ENCODE results near the gene SPNS2. TPM values are rescaled to one million over a fixed set of nuclear protein-coding genes. Genes with fewer than 3 reads are reported as not detected.

The SPNS2 gene
- total RNA-seq, 1 experiment from 2014 or later = 0.11 TPM

DNA sequence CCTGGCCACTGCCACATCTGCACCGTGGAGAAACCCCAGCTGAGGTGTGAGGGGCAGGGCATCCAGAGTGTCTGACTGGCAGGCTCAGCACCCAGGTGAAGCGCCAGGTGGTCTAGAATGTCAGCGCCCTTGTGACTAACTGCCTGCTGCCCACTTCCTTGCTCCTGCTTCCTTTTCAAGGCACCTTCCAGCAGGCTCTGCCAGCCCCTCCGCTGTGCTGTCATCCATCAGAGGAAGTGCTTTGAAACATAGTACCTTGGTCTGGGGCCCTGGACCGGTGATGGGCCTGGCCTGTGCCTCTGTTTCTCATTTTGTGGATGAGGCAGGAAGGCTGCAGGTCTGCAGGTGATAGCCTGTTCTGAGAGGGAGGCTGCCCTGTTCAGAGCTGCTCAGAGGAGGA lies 5.5 kb downstream of the SPNS2 start:
- Histone ChIP-seq H3K4me3 (no peak overlapping the region), H3K9me3 (replicated peaks) (no peaks in the 10 kb centered on the region), H3K36me3 (no peaks in the 10 kb centered on the region), H3K27me3 (replicated peaks) (peaks cover 23% of the 10 kb centered on the region), H3K4me1 (replicated peaks) (peaks cover 5% of the 10 kb centered on the region; the same call in 1 of the 2 replicates), H3K27ac (no peak overlapping the region)
- no peak for DNase-seq (ENCODE audit: low read depth in 1 of 2, low spot score in 2 of 2)

DNA sequence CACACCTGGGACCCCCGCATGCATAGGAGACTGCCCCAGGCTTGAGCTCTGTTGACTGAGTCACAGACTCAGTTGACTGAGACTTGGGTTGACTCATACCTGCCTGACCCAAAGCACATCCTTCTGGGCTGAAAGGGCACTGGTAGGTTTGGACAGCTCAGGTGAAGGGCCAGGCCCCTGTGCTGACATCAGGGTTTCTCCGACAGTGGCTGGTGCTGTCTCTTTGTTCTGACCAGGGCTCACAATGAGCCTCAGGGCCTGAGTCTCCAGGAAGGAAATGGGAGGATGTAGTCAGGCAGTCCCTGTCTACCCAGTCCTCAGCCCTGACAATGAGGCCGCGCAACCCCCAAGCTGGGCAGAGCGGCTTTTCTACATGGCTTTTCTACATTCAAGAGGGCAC lies 6.5 kb downstream of the SPNS2 start:
- Histone ChIP-seq H3K27ac (no peak overlapping the region), H3K36me3 (no peaks in the 10 kb centered on the region), H3K9me3 (replicated peaks) (no peaks in the 10 kb centered on the region), H3K27me3 (replicated peaks) (peaks cover 13% of the 10 kb centered on the region), H3K4me3 (no peak overlapping the region), H3K4me1 (replicated peaks) (no peaks in the 10 kb centered on the region)
- DNase-seq (ENCODE audit: low read depth in 1 of 2, low spot score in 2 of 2) = no peak

DNA sequence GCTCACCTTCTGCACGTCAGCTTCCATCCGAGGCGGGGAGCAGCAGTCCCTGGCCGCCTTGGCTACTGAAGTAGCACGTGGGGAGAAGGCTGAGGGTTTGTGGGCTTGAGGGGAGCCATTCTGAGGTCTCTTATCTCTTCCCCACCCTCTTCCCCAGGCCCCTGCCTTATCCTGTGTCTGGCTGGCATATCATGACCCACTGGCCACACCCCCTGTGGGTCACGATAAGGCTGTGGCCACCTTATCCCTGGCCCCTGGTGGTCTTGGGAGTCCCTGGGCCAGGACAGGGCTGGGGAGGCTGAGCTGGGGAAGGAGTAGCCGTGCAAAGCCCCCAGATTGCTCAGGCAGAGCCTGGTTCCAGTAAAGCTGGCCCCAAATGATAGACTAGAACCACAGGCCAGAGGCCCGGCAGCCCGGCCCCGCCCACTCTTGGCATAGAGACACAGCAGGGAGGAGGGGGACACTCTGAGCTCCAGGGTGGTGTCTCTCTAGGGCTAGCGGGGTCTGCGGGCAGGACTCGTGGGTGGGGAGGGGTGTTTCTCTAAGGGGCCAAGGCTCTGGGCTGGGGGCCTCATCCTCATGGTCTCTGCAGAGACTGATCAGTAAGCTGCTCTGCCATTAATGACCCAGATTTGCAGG lies 7.6 kb downstream of the SPNS2 start:
- Histone ChIP-seq H3K36me3 (no peaks in the 10 kb centered on the region), H3K27ac (no peak overlapping the region), H3K9me3 (replicated peaks) (no peaks in the 10 kb centered on the region), H3K4me1 (replicated peaks) (no peaks in the 10 kb centered on the region), H3K27me3 (replicated peaks) (peaks cover 3% of the 10 kb centered on the region), H3K4me3 (no peak overlapping the region)
- no peak for DNase-seq (ENCODE audit: low read depth in 1 of 2, low spot score in 2 of 2)

DNA sequence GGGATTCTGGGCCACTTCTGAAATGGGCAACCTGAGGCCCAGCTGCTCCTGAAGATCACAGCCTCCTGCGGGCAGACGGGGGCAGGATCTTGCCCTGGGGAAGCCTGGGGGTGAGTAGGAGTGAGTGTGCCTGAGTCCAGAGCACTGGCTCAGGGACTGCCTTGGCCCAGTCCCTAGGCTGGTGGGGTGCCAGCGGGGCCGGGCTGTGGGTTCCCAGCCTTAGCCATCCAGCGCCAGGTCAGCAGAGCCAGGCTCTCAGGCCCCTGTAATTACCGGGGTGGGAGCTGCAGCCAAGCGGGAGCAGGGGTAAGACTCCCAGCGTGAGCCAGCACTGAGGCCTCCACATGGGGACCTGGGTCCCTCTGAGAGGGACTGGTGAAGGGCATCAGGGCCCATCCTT lies 8.2 kb downstream of the SPNS2 start:
- no peak overlapping the region for H3K27ac ChIP-seq
- H3K4me1 ChIP-seq (replicated peaks) = no peaks in the 10 kb centered on the region
- no peak for DNase-seq (ENCODE audit: low read depth in 1 of 2, low spot score in 2 of 2)
- H3K4me3 ChIP-seq = no peak overlapping the region
- peaks cover 2% of the 10 kb centered on the region for H3K27me3 ChIP-seq (replicated peaks)
- H3K9me3 ChIP-seq (replicated peaks) = no peaks in the 10 kb centered on the region
- no peaks in the 10 kb centered on the region for H3K36me3 ChIP-seq

DNA sequence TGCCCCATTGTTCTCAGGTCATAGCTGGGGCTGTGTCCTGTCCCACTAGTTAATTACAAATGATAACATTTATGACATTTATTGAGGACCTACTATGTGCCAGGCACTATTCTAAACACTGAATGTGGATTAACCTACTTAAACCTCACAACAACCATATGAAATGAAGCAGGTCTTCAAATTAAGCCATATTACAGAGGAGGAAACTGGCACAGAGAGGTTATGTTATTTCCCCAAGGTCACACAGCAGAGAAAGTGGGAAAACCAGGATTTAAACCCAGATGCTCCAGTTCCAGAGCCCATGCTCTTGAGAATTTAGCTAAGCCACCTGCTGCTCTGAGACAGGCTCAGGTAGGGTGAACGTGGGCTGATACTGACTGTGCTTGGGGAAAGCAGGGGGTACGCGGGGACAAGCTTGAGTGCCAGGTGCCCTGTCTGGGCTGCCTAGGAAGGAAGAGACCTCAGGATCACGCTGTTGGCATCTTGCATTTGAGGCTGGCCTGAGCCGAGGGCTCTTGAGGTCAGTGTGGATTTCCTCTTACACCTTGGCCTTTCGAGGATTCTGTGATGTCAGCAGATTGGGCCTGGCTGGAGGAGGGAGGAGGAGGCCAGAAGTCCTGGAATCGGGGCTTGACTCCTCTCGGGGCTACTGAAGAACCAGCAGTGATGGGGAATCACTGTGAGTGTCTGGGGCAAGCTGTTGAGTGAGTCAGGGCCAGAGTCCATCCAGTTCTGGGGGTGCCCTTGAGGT lies 8.9 kb downstream of the SPNS2 start:
- no peak overlapping the region for H3K4me3 ChIP-seq
- H3K4me1 ChIP-seq (replicated peaks) = no peaks in the 10 kb centered on the region
- no peaks in the 10 kb centered on the region for H3K9me3 ChIP-seq (replicated peaks)
- DNase-seq (ENCODE audit: low read depth in 1 of 2, low spot score in 2 of 2) = no peak
- no peaks in the 10 kb centered on the region for H3K36me3 ChIP-seq
- H3K27me3 ChIP-seq (replicated peaks) = peaks cover 7% of the 10 kb centered on the region; the same call in 1 of the 2 replicates
- no peak overlapping the region for H3K27ac ChIP-seq

DNA sequence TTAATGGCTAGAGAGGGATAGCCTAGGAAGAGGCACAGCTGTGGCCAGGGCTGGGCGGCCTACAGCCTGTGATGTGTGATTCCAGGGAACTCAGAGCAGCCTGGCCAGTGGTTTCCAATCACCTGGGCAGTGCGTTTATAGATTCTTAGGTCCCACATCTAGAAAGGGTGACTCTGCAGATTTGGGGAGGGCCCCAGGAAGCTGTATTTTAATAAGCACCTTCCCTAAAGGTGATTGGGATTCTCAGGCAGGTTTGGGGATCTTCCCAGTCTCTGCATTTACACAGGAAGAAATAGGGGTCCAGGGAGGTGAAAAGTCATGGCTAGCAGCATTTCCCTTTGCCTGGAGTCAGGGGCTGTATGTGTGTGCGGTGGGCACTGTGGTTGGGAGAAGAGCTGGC lies 9.5 kb downstream of the SPNS2 start:
- no peak for DNase-seq (ENCODE audit: low read depth in 1 of 2, low spot score in 2 of 2)
- Histone ChIP-seq H3K27me3 (replicated peaks) (peaks cover 7% of the 10 kb centered on the region; the same call in 1 of the 2 replicates), H3K9me3 (replicated peaks) (no peaks in the 10 kb centered on the region), H3K27ac (no peak overlapping the region), H3K4me3 (no peak overlapping the region), H3K36me3 (no peaks in the 10 kb centered on the region), H3K4me1 (replicated peaks) (no peaks in the 10 kb centered on the region)

DNA sequence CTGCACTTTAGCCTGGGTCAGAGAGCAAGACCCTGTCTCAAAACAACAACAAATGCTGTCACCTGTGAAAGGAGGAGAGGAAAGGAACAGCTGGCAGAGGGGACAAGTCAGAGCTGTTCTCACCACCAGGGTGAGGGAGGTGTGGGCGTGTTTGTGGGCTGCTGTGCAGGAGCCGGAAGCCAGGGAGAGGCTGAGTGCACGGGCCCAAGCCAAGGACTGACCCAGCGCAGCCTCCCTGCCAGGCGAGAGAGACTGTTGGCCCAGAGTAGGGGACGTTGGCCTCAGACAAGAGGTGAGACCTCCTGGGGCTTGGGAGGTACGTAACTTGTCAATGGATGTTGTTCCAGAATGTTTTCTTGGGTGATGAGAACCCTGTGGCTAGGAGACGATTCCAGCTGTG lies 10.7 kb downstream of the SPNS2 start:
- Histone ChIP-seq H3K27ac (no peak overlapping the region), H3K36me3 (no peaks in the 10 kb centered on the region), H3K9me3 (replicated peaks) (no peaks in the 10 kb centered on the region), H3K4me1 (replicated peaks) (no peaks in the 10 kb centered on the region), H3K27me3 (replicated peaks) (peaks cover 7% of the 10 kb centered on the region; the same call in 1 of the 2 replicates), H3K4me3 (no peak overlapping the region)
- DNase-seq (ENCODE audit: low read depth in 1 of 2, low spot score in 2 of 2) = no peak

DNA sequence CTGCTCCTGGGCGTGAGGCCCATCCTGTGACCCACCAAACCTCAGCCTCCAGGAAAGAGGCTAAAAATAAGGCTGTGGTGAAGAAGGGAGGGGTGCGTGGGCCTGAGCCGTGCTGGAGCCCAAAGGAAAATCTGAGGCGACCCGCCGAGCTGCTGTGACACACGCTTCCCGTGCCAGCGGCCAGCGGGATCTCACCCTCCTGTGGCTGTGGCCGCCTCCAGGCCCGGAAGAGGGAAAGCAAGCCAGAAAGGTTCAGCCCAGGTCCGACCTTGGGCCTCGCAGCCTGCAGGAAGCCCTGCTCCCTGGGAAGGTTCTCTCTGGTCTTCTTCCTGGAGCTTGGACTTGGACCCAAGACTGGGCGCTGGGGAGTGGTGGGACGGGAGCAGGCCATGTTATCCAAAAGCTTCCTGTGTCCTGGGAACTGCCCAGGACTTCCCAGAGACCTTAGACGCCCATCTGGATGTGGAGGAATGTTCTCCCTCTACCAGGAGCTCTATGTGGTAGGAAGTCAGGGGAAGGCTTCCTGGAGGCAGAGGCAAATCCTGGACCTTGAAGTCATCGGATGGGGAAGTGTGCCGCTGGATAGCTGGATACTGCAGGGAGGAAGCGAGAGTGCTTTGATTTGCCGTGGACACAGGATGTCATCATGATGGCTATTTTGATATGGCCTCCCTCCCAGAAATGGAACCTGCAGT lies 11.4 kb downstream of the SPNS2 start:
- H3K27ac ChIP-seq = no peak overlapping the region
- H3K9me3 ChIP-seq (replicated peaks) = no peaks in the 10 kb centered on the region
- DNase-seq (ENCODE audit: low read depth in 1 of 2, low spot score in 2 of 2) = no peak
- H3K4me3 ChIP-seq = no peak overlapping the region
- H3K36me3 ChIP-seq = no peaks in the 10 kb centered on the region
- H3K4me1 ChIP-seq (replicated peaks) = no peaks in the 10 kb centered on the region
- H3K27me3 ChIP-seq (replicated peaks) = peaks cover 7% of the 10 kb centered on the region; the same call in 1 of the 2 replicates

DNA sequence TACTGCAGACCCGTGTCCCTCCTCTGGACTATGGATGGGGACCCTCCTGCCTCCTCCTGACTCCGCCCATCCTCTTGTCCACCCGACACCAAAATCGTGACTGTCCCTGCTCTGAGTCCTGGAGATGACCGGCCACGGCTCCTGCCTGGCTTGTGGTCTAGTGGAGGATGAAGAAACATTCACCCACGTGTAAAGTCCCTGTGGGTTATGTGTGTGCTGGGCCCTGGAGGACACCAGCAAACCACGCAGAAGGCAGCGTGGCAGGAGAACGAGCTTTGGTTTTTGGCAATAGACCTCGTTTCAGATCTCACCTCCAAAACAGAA lies 11.9 kb downstream of the SPNS2 start:
- no peak overlapping the region for H3K27ac ChIP-seq
- no peaks in the 10 kb centered on the region for H3K4me1 ChIP-seq (replicated peaks)
- H3K4me3 ChIP-seq = no peak overlapping the region
- no peaks in the 10 kb centered on the region for H3K36me3 ChIP-seq
- DNase-seq (ENCODE audit: low read depth in 1 of 2, low spot score in 2 of 2) = no peak
- no peaks in the 10 kb centered on the region for H3K9me3 ChIP-seq (replicated peaks)
- peaks cover 7% of the 10 kb centered on the region; the same call in 1 of the 2 replicates for H3K27me3 ChIP-seq (replicated peaks)

DNA sequence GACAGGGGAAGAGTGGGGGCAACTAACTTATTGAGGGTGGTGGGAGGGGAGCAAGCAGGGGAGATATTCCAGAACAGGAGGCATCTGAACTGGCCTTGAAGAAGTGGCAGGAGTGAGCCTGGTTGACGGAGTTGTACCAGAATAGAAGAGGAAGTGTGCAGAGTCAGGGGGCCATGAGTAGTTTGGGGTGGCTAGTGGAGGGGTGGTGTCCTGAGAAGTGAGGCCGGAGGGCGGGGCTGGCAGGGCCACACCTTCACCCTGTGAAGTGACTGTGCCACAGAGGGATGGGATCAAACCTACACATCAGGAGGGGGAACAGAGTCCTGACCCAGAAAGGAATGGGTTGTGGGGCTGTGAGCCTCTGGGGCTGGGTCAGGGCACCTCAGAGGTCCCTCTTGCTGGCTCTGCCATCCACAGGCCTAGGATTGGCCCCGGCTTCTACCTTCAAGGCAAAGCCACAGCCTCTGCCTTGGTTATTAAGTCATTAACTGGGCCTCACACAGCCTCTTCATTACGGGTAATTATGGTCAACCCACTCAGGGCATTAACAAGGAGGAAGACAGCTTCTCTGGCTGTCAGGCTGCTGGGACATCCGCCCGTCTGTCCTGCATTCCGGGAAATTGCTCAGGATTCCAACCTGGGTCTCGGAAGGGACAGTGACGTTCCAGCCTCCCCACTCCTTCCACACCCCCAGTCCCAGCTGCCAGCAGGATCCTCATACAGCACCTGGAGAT lies 12.7 kb downstream of the SPNS2 start:
- Histone ChIP-seq H3K4me3 (no peak overlapping the region), H3K36me3 (no peaks in the 10 kb centered on the region), H3K4me1 (replicated peaks) (no peaks in the 10 kb centered on the region), H3K27ac (no peak overlapping the region), H3K9me3 (replicated peaks) (no peaks in the 10 kb centered on the region), H3K27me3 (replicated peaks) (peaks cover 7% of the 10 kb centered on the region; the same call in 1 of the 2 replicates)
- no peak for DNase-seq (ENCODE audit: low read depth in 1 of 2, low spot score in 2 of 2)

DNA sequence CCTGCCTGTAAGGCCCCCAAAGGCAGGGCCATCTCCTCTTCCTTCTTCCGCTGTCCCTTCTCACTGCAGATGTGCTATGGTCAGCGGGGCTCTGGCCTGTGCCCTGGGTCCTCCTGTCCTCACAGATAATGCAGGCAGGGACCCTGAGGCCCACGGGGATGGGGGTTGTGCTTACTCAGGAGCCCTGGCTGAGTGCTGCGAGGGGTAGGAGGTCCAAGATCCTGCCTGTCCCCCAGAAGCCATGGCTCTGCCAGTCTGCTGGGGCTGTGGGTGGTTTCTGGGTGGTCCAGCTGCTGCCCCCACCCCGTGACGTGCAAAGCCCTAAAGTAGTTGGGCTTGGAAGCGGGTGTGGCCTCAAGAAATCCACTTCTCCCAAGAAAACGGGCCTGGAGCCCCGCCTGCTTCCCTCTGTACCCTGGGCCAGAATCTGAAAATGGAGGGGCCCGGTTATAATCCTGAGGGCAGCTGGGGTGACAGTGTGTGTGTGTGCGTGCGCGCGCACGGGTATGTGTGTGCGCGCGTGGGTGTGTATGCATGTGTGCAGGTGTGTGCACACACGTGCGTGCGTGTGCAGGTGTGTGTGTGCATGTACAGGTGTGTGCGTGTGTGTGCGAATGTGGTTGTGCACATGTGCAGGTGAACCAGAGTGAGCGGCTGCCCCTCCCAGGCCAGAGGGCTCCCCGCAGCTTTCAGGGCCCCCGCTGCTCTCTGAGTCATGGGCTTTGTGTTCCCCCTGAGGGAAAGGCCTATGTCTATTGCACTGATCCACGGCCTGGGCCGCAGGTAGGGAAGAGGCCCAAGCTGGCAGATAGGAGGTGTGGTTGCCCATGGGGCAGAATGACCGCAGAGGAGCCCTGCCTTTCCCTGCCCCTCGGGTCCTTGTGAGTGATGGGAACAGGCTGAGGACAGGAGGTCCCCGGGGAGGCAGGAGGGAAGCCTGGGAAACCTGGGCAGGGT lies 13.8 kb downstream of the SPNS2 start:
- no peaks in the 10 kb centered on the region for H3K36me3 ChIP-seq
- no peaks in the 10 kb centered on the region for H3K9me3 ChIP-seq (replicated peaks)
- H3K4me1 ChIP-seq (replicated peaks) = no peaks in the 10 kb centered on the region

DNA sequence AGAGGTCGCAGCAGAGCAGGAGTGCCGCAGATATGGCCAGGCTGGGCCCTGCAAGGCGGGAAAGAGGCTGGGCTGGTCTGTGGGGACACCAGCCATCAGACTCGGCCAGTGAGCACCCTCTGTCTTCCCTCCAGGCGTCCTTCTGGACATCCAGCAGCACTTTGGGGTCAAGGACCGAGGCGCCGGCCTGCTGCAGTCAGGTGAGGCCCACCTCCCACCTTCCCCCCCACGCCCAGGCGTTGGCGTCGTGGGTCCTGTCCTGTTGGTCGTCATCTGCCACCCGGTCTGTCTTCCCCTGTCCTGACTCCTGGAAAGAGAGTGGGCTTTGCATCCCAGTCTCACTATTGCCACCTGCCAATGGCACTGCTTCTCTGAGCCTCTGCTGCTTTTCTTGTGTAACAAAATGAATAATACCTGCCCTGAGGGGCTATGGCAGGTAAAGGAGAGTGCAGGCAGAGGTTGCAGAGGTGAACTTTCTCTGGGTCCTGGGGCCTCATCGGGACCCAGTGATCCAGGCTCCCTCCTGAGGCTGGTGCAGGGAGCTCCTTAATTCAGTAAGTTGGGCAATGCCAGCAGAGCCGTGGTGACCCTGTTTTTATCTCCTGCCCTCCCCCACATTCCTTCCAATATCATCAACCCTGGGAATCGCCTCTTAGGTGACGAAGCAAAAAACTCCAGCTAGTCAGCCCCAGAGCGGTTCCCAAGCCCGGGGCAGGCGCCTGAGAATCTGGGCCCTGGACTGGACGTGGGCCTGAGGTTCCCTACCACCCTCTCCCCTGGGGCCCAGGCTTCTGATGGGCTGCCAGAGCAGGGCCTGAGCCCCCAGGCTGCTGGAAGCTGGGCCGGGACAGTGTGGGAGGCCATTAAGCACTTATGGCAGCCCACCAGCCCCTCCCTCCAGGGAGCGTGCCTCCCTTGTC lies 14.7 kb downstream of the SPNS2 start:
- Histone ChIP-seq H3K4me1 (replicated peaks) (no peaks in the 10 kb centered on the region), H3K4me3 (no peak overlapping the region), H3K9me3 (replicated peaks) (no peaks in the 10 kb centered on the region), H3K27ac (no peak overlapping the region), H3K27me3 (replicated peaks) (peaks cover 7% of the 10 kb centered on the region; the same call in 1 of the 2 replicates), H3K36me3 (no peaks in the 10 kb centered on the region)
- DNase-seq (ENCODE audit: low read depth in 1 of 2, low spot score in 2 of 2) = no peak

More for the DNA sequence above, 13.8 kb downstream of the SPNS2 start:
- Histone ChIP-seq H3K27ac (no peak overlapping the region), H3K4me3 (no peak overlapping the region), H3K27me3 (replicated peaks) (peaks cover 7% of the 10 kb centered on the region; the same call in 1 of the 2 replicates)
- no peak for DNase-seq (ENCODE audit: low read depth in 1 of 2, low spot score in 2 of 2)

Measured in SJSA1 (cell line).